CD4-positive, alpha-beta T cell treated with Interleukin-21 for 1 hour (primary cell): ENCODE data around the gene MCTP1.
A peak's percentile ranks its signal among the peaks of the same experiment; 100 is the strongest.

Experiments
- DNase-seq: peaks from one replicate; pipeline ENCODE4 v3.0.0-alpha.2; 2020

Gene MCTP1

GRCh38 chr5:95284572-95285408 lies at the start of gene MCTP1:
Gene MCTP1 (minus strand): TSS chr5:95285094.
- no peak for DNase-seq

GRCh38 chr5:95332158-95332557 lies 47.3 kb upstream of the MCTP1 start:
- DNase-seq, result no peak

- DNase-seq, result no peak
Measured at GRCh38 chr5:95331358-95331757, 46.5 kb upstream of the MCTP1 start.

GRCh38 chr5:95327211-95327610 lies 42.3 kb upstream of the MCTP1 start:
- DNase-seq, result no peak

GRCh38 chr5:95317687-95318086 lies 32.8 kb upstream of the MCTP1 start:
- DNase-seq, result no peak

GRCh38 chr5:95317085-95317484 lies 32.2 kb upstream of the MCTP1 start:
- DNase-seq, result no peak

- no peak for DNase-seq
Measured at GRCh38 chr5:95304711-95305110, 19.8 kb upstream of the MCTP1 start.

- DNase-seq, result no peak
Measured at GRCh38 chr5:95298651-95299050, 13.8 kb upstream of the MCTP1 start.

GRCh38 chr5:95296291-95296690 lies 11.4 kb upstream of the MCTP1 start:
- no peak for DNase-seq

GRCh38 chr5:95285409-95285755 lies 488 bp upstream of the MCTP1 start:
- no peak for DNase-seq

GRCh38 chr5:95283761-95284571 lies 928 bp downstream of the MCTP1 start:
- DNase-seq, result no peak

- DNase-seq, result no peak
Measured at GRCh38 chr5:95283022-95283615, 1.8 kb downstream of the MCTP1 start.

- no peak for DNase-seq
Measured at GRCh38 chr5:95281226-95281625, 3.7 kb downstream of the MCTP1 start.

GRCh38 chr5:95280401-95281095 lies 4.3 kb downstream of the MCTP1 start:
- DNase-seq, result no peak

GRCh38 chr5:95274011-95274410 lies 10.9 kb downstream of the MCTP1 start:
- DNase-seq, result no peak

GRCh38 chr5:95272316-95272929 lies 12.5 kb downstream of the MCTP1 start:
- no peak for DNase-seq

- no peak for DNase-seq
Measured at GRCh38 chr5:95262933-95263660, 21.8 kb downstream of the MCTP1 start.

GRCh38 chr5:95261437-95262175 lies 23.3 kb downstream of the MCTP1 start:
- DNase-seq, result peak; percentile 33

GRCh38 chr5:95256991-95257390 lies 27.9 kb downstream of the MCTP1 start:
- no peak for DNase-seq

- DNase-seq, result no peak
Measured at GRCh38 chr5:95256446-95256845, 28.4 kb downstream of the MCTP1 start.

- no peak for DNase-seq
Measured at GRCh38 chr5:95252801-95253200, 32.1 kb downstream of the MCTP1 start.
